GM21360 (cell line): ENCODE measurements around the gene CEP63.
"Not testable (repeated sequence)": the region's sequence is repeated elsewhere in the genome, so short reads cannot be mapped to it uniquely, and the experiment has no call there.

Source experiments
- ATAC-seq: cut with Tn5 transposase; IDR thresholded peaks from one replicate; pipeline ENCODE4 v1.9.1; 2021; ENCODE audit warnings: mild to moderate bottlenecking, moderate library complexity; ENCODE audit not compliant: unreplicated experiment

The CEP63 gene

DNA sequence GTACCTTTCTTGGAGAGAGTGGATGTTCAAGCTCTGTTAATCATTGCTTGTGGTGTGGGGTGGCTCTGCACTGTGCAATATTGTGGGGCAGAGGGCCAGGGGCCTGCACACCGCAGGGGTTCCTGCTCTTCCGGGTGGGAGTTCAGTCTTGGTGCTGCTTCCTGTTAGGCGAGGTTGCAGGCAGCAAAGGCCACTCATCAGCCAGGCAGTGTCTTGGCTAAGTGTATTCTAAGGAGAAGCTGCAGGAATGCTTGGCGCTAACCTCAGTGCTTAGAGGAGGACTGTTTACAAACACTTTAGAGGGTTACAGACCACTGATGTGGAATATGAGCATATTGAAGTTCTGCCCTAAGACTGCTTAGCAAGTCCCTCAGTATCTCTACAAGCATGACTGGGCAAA is 81.7 kb downstream of the CEP63 start:
- ATAC-seq, result no peak

DNA sequence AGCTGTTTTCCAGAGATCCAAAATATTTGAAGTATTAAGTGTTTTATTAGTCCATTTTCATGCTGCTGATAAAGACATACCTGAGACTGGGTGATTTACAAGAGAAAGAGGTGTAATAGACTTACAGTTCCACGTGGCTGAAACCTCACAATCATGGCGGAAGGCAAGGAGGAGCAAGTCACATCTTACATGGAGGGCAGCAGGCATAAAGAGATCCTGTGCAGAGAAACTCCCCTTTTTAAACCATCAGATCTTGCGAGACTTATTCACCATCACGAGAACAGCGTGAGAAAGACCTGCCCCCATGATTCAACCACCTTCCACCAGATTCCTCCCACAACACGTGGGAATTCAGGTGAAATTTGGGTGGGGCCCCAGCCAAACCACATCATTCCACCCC is 82.9 kb downstream of the CEP63 start:
- ATAC-seq, result no peak

DNA sequence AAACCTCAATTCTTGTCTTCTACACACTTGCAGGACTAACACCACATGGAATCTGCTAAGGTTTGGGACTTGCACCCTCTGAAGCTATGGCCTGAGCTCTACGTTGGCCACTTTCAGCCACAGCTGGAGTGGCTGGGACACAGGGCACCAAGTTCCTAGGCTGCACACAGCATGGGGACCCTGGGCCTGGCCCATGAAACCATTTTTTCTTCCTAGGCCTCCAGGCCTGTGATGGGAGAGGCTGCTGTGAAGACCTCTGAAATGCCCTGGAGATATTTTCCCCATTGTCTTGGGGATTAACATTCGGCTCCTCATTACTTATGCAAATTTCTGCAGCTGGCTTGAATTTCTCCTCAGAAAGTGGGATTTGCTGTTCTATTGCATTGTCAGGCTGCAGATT is 84.0 kb downstream of the CEP63 start:
- ATAC-seq, result not testable (repeated sequence)

DNA sequence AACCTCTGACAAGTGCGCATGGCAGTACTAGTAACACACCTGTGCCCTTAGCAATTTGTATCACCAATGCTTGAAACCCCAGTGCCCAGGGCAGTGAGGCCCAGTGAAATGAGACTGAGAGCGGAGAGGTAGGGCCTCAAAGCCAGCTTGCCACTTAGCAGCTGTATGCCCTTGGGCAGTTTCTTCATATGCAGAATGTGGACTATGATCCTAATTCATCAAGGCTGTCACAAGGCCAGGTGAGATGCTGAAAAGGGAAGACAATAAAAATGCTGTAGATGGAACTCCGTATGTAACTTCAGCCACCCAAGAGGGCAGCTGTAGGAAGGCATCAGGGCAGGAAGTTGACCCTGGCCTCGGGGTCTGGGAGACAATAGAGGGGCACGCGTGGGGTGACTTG is 90.6 kb downstream of the CEP63 start:
- ATAC-seq, result no peak

DNA sequence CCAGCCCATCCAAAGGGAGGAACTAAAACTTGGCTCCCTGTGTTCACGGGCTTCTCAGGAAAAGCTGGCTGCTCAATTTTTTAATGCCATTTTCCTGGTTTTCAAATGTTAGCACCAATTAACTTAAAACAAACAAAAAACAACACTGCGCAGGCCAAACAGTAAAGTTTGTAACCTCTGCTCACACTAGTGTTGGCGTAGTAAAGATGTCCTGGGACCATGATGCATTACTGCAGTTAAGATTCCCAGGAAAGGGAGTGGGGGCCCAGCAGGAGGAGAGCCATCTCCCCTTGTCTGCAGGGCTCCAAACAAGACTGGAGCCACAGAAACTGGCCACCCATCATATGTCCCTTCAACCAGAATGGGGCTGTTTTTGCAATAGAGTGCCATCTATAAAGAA is 91.0 kb downstream of the CEP63 start:
- ATAC-seq, result no peak

DNA sequence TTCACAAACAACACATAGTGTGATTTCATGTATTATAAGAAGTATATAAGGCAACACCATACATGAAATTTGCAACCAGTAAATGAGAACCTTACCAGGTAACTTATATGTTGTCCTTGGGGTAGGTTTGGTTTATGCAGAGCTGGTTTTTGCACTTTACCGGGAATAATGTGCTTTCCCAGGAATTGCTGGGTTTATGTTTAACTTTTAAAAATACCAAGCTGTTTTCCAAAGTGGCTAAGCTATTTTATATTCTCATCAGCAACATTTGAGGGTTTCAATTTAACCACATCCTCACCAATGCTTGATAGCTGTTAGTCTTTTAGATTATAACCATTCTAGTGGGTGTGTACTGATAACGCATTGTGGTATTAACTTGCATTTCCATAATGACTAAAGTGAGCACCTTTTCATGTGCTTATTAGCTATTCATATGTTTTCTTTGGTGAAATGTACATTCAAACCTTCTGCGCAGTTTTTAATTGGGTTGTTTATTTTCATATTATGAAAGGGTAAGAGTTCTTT is 93.3 kb downstream of the CEP63 start:
- ATAC-seq, result no peak

DNA sequence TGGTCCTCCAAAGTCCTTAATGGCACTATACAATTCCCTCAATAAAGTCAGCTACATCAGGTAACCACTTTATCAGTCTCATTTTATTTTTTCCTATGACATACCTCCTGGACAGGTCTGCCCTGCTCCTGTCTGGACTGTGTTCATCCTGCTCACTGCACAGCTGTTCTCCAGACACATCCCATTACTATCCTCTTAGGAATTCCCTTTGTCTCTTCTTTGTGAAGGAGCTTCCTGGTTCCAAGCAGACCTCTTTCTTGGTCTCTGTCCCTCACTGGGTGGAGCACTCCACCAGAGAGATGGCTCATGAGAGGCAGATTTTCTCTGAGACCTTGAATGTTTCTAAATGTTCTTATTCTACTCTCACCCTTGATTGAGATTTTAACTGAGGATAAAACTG is 104.9 kb downstream of the CEP63 start:
- ATAC-seq, result no peak

DNA sequence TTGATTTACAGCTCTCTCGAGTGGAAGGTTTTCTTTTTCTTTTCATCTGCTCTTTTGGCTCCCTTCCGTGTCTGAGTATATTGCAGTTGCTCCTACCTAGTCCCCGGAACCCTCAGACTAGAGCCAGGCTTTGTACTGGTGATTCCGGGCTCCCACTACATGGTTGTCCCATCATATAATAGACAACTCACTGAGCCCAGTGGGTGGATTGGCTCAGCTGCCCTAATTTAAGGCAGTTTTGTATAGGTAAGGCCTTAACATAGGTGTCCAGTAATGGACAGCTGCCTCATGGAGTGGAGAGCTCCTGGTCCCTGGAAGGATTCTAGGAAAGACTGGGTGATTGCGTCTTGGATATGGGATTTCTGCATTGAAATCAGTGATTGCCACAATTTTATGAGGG is 106.9 kb downstream of the CEP63 start:
- ATAC-seq, result no peak

DNA sequence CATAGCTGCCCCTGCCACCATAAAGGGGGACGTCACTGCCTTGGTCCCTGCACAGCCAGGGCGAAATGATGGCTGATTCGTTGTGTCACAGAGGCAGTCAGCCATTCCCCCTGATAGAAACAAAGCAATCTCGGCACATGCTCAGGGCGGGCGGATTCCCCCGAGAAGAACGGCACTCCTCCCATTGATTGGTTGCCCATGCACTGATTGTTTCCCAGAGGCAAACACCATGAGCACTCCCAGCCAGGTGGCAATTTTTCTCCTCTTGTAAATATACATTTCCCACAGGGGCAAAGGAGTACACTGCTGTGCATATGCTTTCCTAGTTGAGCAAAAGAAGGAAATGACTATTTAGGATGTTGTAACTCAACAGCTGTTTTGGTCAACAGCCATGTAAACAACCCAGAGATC is 108.5 kb downstream of the CEP63 start:
- ATAC-seq, result no peak

DNA sequence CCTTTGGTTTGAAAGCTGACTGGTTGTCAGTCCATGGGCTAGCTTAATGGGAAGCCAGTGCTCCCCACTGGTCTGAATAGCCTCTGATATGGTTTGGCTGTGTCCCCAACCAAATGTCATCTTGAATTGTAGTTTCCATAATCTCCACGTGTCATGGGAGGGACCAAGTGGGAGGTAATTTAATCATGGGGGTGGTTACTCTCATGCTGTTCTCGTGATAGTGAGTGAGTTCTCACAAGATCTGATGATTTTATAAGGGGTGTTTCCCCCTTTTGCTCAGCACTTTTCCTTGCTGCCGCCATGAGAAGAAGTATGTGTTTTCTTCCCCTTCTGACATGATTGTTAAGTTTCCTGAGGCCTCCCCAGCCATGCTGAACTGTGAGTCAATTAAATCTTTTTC is 109.1 kb downstream of the CEP63 start:
- not testable (repeated sequence) for ATAC-seq

DNA sequence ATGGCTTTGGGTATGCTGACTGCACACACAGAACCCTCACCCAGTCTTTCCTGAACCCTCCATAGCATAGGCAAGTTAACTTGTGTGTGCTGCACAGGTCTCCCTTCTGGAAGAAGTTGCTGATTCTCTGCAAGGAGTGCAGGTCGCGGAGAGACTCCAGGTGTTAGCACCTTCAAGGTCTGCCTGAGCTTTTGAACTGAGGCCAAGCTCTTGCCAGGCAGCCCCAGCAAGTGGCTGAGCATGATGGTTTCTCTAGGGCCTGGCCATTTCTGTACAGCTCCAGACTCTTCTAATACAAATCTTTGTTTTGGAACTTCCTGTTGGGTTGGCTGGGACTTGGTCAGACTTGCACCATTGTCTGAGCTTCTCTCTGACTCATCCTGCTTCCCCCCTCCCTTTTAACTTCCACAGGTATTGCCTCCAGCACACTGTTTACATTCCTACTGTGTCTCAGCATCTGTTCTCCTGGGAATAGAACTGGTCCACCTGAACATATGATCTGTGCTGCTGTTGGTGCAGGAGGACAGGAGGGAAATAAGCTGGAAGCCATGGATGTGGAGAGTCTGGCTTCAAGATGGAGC is 111.6 kb downstream of the CEP63 start:
- ATAC-seq, result no peak

DNA sequence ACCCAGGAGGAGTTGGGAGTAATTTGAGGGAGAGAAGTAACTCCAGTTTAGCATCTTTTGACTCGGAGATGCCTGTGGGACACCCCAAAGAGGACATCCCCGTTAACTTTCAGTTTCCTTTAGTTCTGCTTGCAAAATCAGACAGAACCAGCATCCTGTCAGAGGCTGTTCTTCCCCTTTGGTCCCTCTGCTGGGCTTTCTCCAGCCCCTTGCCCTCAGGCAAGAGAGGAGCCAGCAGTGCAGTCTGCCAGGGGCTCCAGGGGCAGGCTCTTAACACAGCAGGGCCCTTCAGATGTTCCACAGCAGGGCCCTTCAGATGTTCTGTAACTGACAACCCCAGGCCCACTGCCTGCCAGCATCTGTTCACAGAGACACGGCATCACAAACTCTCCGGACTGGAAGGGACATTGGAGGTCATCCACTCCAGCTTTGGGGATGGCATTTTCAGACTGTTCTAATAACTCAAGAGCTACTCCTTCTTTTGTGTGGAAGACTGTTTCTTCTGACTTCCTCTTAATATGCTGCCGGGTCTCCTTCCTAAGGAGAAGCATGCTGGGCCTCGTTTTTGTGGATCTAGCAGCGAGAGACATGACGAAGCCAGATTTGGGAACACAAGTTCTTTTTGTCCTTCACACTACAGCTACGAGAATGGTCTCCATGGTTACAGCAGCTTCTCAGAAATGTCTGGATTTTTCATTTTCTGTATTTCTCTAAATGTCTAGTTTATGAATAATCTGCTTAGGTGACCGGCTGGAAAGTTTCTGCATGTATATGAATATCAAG is 113.1 kb downstream of the CEP63 start:
- no peak for ATAC-seq

DNA sequence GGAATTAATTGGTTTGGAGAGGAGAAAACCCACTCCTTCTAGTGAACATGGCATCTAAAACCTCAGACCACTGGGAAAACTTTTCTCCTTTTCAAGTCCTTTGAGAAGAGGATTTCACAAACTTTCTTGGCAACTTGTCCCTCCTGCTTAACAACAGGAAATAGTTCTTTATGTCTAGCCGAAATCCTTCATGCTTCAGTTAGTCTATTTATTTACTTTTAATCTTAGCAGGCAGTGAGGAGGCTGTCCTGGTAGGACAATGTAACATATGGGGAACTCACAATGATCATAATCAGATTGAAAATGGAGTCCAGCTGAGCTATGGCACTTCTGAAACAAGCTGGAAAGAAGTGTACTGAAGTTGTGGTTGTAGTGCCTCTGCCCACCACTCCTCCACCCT is 114.3 kb downstream of the CEP63 start:
- no peak for ATAC-seq

DNA sequence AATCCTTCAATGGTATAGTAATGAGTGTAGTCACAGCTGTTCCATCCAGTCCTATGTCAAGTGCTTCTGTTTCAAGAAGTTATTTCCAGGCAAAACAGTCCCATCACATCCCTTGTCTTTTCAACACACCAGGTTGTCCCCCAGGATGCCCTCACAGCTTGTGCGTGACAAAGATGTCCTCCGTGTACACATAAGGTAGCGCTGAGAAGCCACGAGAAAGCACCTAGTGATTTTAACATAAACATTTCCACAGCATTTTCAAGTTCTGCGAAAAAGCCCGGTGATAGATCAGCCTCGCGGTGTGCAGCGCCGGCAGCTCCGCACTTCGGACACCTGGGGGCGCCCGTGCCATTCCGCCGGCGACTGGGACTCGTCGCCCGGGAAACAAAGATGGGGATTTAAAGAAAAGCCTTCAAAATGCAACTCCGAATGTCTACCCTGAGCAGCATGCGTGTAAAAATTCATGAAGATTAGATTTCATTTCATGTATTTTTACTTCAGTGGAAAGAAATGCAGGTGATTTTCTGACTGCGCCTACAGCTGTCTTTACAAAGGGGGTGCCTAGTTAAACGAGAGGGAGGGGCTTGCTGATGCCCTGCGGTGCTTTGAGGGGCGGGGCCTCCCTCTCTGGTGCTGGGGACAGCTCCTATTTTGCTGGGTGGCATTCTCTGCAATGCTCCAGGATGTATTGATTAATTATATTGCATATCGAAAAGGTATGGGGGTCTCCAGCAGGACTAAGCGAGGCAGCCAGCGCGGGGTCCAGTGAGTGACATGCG is 115.0 kb downstream of the CEP63 start:
- ATAC-seq, result peak; percentile 70

DNA sequence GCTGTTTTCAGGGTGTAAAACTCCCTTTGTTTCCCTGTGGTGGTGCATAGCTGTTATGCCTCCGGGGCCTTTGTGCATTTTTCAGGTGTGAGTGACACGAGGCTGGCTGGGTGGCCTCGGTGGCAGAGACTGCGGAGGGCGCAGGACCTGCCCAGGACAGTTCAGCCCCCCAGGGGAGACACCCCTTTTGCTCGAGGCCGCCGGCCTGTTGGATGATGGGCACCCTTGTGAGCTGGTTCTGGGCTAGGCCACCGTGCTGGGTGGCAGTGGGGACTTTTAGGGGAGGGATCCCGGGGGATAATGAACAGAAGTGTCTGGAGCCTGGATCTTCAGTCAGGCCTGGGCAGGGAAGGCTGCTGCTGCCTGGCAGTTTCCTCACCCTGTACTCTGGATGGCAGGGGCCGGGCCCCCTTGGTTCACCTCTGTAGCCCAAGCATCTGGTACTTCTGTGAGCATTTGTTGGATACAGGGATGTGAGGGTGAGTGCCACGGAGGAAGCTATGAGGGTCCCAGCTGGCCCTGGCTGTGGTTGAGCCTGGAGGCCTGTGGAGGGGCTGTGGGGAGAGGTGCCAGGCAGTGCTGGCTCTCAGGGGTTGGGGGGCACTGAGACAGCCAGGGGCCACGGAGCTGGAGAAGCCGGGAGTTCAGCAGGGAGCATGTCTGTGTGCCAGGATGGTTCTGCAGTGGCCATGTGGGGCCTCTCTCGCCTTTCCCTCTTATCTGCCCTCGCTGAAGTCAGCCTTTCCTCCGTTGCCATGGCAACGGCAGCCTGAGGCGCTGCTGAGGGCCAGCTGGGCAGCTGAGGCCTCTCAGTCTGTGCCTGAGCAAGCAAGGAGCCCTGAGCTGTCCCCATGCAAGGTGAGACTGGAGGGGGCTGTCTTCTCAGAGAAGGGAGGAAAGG is 115.9 kb downstream of the CEP63 start:
- ATAC-seq, result no peak

DNA sequence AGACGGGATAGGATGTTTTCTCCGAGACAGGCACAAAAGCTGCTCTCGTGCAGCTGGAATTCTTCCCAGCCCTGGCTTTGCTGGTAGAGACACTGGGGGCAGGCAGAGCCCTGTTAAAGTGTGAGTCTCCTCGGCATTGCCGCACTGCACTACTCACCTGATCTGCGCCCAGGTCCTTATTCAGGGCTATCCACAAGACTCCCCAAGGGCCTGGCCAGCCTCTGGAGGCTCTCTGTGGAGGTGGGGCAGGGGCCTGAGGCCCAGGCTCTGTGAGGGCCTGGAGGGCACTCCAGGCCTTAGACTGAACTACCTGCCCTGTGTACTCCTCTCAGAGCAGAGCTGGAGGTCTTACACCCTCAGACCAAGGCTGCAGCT is 116.6 kb downstream of the CEP63 start:
- no peak for ATAC-seq

DNA sequence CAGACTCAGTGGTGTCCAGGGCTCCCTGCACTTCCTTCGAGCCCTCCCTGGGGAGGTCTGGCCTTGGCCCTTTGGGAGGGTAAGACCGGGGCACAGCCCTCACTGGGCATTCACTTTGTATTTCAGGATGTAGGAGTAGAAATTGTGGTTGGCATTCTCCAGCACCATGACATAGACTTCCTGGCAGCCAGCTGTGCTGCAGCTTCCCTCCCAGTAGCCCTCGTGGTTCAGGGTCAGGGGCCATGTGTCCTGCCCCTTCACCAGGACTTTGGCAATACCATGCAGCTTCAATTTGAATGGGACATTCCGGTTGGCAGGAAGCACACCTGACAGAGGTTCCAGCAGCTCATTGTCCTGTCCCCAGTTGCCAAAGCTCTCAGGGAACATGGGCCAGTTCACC is 117.6 kb downstream of the CEP63 start:
- ATAC-seq, result no peak

DNA sequence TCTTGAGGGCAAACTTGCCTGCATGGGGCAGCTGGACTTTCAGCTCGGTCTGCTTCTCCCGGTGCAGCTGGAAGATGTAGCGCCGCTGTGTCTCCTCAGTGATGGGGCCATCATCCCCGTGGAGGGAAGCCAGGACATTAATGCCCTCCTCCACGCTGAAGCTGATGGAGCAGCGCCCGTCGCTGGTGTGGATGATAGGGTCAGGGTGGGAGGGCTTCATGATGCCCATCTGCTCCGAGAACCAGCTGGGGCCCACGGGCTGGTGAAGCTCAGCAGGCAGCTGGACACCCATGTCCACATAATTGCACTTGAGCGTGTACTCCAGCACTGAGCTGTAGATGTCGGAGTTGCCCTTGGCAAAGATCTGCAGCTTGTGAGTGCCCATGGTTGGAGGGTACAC is 118.1 kb downstream of the CEP63 start:
- no peak for ATAC-seq

DNA sequence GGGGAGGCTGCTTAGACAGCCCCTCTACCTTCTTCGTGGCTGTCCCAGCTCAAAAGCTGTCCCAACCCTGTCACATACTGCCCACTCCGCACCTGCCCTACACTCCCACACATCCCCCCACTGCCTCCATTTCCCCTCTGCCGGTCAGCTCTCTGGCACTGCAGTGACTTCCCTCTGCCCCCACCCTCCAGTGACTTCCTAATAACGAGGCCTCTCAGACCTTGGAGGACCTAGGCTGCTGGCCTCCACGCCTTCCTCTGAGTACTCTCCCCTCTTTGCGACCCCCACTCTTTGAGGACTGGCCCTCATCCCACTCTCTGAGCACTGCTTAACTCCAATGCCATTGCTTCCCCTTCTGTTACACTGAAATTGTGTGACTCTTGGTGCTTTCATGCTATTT is 119.7 kb downstream of the CEP63 start:
- no peak for ATAC-seq

DNA sequence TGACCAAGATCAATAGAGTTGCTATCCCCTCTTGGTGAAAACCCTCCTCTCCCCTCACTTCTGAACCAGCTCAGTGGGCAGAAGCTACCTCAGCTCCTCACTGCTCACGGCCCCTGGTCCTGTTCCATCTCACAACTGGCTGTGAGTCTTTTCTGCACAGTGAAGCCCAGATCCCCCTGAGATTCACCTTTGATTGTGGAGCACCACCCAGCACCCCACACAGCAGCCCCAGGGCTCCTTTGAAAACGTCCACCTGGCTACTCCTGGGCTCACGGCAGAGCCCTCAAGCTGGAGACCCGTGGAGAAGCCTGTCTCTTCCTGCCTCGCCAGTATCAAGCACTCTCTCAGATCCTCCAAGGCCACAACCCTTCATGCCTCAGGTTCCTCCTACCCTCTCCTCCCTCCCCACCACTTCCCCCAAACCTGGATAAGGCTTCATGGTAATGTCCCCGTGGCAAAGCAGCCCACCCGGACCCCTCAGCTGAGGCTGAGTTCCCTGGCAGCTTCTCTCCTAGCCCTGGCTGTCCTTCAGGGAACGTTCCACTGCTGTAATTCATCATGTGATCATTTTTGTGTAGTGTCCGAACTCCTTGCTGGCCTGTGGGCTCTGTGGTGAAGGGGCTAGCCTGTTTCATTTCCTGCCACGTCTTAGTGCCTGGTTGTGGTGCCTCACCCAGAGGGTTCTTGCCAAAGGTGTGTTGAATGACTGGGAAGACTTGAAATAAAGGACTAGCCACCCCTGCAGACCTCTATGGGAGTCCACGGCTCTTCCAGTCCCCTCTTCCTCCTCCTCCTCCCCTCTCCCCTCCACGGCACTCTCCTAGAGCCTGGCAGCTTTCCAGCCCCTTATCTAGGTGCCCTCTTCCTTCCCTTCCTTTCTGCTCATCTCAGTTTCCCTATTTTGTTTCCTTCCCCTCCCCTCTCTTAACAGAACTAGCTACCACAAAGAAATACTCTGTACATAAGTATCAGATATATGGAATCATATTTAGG is 120.5 kb downstream of the CEP63 start:
- no peak for ATAC-seq
